ENCODE results near the gene RANBP17. TPM values are rescaled to one million over a fixed set of nuclear protein-coding genes. Genes with fewer than 3 reads are reported as not detected.

Gene RANBP17
- total and polyA plus RNA-seq, 2 of the 4 experiments (the other 2 are of a cell fraction), result 8.2 to 29.0 TPM

GRCh38 chr5:171311322-171312077, 449.7 kb downstream of the RANBP17 start:
- H3K18ac ChIP-seq (ENCODE audit: low read depth, low read length), result no peak overlapping the region
- H2BK120ac ChIP-seq (ENCODE audit: low read depth, low read length), result no peak overlapping the region
- no TSS peak for BruUV-seq (replicated peaks)
- no peak overlapping the region for H2BK5ac ChIP-seq (ENCODE audit: low read depth, low read length, poor library complexity, severe bottlenecking)
- no peak overlapping the region for H3K56ac ChIP-seq (ENCODE audit: extremely low read depth, insufficient read depth, low read length)
- no peaks in the 10 kb centered on the region for H3K36me3 ChIP-seq (ENCODE audit: control insufficient read depth, insufficient read depth, low read length)
- H3K27ac ChIP-seq (ENCODE audit: insufficient read depth, low read length), result no peak overlapping the region
- no peaks in the 10 kb centered on the region for H3K9me1 ChIP-seq (ENCODE audit: insufficient read depth, low read length)
- H4K8ac ChIP-seq (ENCODE audit: low read depth in 2 of 2, low read length in 2 of 2), result no peak overlapping the region
- ChIA-PET CTCF (no interaction called here), POLR2A (ENCODE audit: unreplicated experiment) (no interaction called here)
- H3K14ac ChIP-seq (replicated peaks; ENCODE audit: low read depth, low read length), result no peak overlapping the region
- peaks cover 99% of the 10 kb centered on the region for H3K27me3 ChIP-seq (ENCODE audit: control insufficient read depth, insufficient read depth, low read length)
- H2AFZ ChIP-seq (replicated peaks; ENCODE audit: low read length, poor library complexity), result peak overlapping the region; percentile 74
- H4K91ac ChIP-seq (ENCODE audit: insufficient read depth, low read depth, low read length), result no peak overlapping the region
- no peak overlapping the region for H3K4me3 ChIP-seq (ENCODE audit: insufficient read depth, low read depth, low read length)
- ATAC-seq (ENCODE audit: low read depth) (peak; percentile 60), DNase-seq (peak; percentile 39)
- in situ Hi-C loops (cut with MboI; ENCODE audit: low sequenced_read_pairs) (no loop called here), dilution Hi-C loops (cut with HindIII; ENCODE audit: low sequenced_read_pairs, unreplicated experiment) (no loop called here), intact Hi-C loops (cut with micrococcal nuclease) (no loop called here)
- H3K4me2 ChIP-seq (ENCODE audit: low read depth, low read length), result no peak overlapping the region
- H4K20me1 ChIP-seq (ENCODE audit: insufficient read depth, low read length), result peaks cover 7% of the 10 kb centered on the region
- H2AK5ac ChIP-seq (ENCODE audit: low read depth, low read length), result no peak overlapping the region
- WGBS, 2 experiments (ENCODE audit: extremely low coverage in 2 of 2, insufficient read length in 1 of 2), result 0% methylated on average over 5 of the region's 74 CpGs; no CpG with 5 or more reads in 1 of the 2 experiments
- H3K4me1 ChIP-seq (ENCODE audit: control insufficient read depth, insufficient read depth, low read length), result peaks cover 3% of the 10 kb centered on the region; the same call in 1 of the 2 replicates
- H3K23ac ChIP-seq (ENCODE audit: low read depth, low read length), result no peak overlapping the region
- H3K9me3 ChIP-seq (ENCODE audit: control insufficient read depth, insufficient read depth, low read length), result peaks cover 18% of the 10 kb centered on the region
- no peak overlapping the region for H3K9ac ChIP-seq (ENCODE audit: low read depth, low read length)
- no peak overlapping the region for H3K4ac ChIP-seq (ENCODE audit: low read depth, low read length)
- H2BK15ac ChIP-seq (ENCODE audit: low read depth, low read length), result no peak overlapping the region
- no peak overlapping the region for H4K5ac ChIP-seq (ENCODE audit: low read depth, low read length)
- TF ChIP-seq RFX5 (IDR thresholded peaks at IDR 0.05; ENCODE audit: low read depth, low read length) (no peak), MAZ (IDR thresholded peaks at IDR 0.05; ENCODE audit: borderline replicate concordance, low read depth, low read length) (no peak), RCOR1 (IDR thresholded peaks at IDR 0.05; ENCODE audit: insufficient replicate concordance, low read length) (no peak), CTCF (conservative IDR thresholded peaks at IDR 0.05; ENCODE audit: low read depth, low read length) (no peak), MAFK (IDR thresholded peaks at IDR 0.05; ENCODE audit: low read depth, low read length) (no peak), NFE2L2 (IDR thresholded peaks at IDR 0.05; ENCODE audit: low read depth, low read length) (no peak)
- H3K79me1 ChIP-seq (ENCODE audit: low read depth in 1 of 2, low read length in 2 of 2), result no peaks in the 10 kb centered on the region
- H2AK9ac ChIP-seq (replicated peaks; ENCODE audit: low read depth, low read length, poor library complexity), result no peak overlapping the region
- H2BK20ac ChIP-seq (ENCODE audit: low read depth, low read length), result no peak overlapping the region

All from IMR-90 (cell line).